ENCODE data around the gene FEZ2.

Gene FEZ2

DNA sequence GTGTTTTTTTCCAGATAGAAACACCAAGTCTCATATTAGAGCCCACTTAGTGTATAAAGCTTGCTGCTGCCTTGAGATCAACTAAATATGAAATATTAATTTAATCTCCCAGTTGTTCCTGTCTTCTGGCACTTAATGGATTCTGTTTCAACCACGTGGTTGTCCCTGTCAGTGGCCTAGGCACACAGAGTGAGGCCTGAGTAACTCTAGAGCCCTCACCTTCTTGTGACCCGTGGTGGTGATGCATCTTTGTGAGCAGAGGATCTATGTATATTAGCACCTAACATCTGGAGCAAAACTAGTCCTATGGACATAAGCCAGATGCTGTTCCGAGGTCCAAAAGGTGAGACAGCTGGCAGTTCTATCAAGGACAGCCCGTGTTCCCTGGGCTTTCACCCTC, 74.8 kb downstream of the FEZ2 start:
- DNase-seq (ENCODE audit: extremely low spot score): no peak
- ChIA-PET POLR2A (no interaction called here), CTCF (no interaction called here)

DNA sequence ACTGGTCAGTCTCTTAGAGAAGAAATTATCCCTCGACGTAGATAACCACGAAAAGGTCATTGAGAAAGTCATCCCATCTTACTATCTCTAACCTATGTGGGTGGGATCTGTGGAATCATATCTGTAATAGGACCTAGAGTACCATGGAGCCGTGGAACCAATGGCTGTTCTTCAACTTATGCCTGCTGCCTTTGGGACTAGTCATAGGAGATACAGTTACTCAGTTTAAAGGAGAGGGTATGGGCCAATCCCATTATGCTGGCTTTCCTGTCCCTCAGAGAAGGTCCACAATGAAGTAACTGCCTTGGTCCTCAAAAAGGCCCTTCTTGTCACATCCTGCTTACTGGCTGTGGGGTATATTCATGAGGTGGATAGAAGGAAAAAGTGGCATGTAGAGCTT, 77.5 kb downstream of the FEZ2 start:
- TF ChIP-seq FOXM1 (IDR thresholded peaks at IDR 0.05; ENCODE audit: borderline replicate concordance): no peak
- no peak for TF ChIP-seq TARDBP (IDR thresholded peaks at IDR 0.05)
- no peak for TF ChIP-seq FOXA1 (IDR thresholded peaks at IDR 0.05)
- no peak for TF ChIP-seq ZNF384 (IDR thresholded peaks at IDR 0.05)
- no peak for TF ChIP-seq NFRKB (IDR thresholded peaks at IDR 0.05)
- TF ChIP-seq L3MBTL2 (conservative IDR thresholded peaks at IDR 0.05): no peak
- TF ChIP-seq, protein P1, sequence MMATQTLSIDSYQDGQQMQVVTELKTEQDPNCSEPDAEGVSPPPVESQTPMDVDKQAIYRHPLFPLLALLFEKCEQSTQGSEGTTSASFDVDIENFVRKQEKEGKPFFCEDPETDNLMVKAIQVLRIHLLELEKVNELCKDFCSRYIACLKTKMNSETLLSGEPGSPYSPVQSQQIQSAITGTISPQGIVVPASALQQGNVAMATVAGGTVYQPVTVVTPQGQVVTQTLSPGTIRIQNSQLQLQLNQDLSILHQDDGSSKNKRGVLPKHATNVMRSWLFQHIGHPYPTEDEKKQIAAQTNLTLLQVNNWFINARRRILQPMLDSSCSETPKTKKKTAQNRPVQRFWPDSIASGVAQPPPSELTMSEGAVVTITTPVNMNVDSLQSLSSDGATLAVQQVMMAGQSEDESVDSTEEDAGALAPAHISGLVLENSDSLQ (IDR thresholded peaks at IDR 0.05): no peak
- TF ChIP-seq SUZ12 (IDR thresholded peaks at IDR 0.05): no peak
- TF ChIP-seq LEF1 (IDR thresholded peaks at IDR 0.05; ENCODE audit: borderline replicate concordance): no peak
- TF ChIP-seq CTBP1 (IDR thresholded peaks at IDR 0.05; ENCODE audit: borderline replicate concordance): no peak
- CTCF ChIA-PET: no interaction called here
- POLR2A ChIA-PET: no interaction called here
- no peak for DNase-seq (ENCODE audit: extremely low spot score)

More for the DNA sequence above, 74.8 kb downstream of the FEZ2 start:
- TF ChIP-seq SP1 (IDR thresholded peaks at IDR 0.05) (no peak), FOXA1 (IDR thresholded peaks at IDR 0.05) (no peak), SUZ12 (IDR thresholded peaks at IDR 0.05) (no peak), FOXM1 (IDR thresholded peaks at IDR 0.05; ENCODE audit: borderline replicate concordance) (no peak), ARNT (IDR thresholded peaks at IDR 0.05) (no peak), ZNF384 (IDR thresholded peaks at IDR 0.05) (no peak)

DNA sequence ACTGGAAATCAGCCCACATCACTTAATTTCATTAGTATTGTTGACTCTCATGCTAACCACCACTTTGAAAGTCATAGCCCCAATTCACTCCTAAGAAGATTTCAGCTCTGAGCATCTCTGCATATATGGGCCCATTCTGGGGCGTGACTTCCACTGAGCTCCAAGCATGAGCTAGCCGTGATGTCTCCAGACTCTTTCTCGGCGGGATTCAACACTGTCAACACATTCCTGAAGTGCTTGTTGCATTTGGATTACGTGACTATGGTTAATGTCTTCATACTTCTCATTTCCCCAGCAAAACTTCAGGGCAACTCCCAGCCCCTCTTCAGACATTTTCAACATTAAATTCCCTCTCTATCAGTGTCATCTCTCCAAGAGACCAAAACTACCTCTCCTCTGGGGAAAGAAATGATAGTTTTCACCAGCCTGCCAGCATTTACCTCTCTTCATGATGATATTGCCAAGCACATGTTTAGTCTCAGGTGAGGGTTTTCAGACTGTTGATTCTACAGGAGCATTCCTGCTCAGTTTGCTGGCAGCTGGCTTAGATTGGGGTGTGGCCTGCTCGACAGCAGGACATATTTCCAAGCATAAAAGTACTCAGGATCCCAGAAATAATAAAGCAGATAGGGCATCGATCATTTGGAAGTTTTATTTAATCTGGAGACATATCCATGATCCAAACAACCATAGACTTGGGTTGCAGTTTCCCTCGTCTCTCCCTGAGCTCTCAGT, 81.7 kb downstream of the FEZ2 start:
- ChIA-PET POLR2A (no interaction called here), CTCF (interaction anchor here (0.7 kb wide), 1 partner anchor 56 kb away, joined by 3 read pairs; no protein-coding TSS in a partner anchor)
- no peak for TF ChIP-seq FOXM1 (IDR thresholded peaks at IDR 0.05; ENCODE audit: borderline replicate concordance)
- TF ChIP-seq TARDBP (IDR thresholded peaks at IDR 0.05): no peak
- TF ChIP-seq, protein P1 (IDR thresholded peaks at IDR 0.05): no peak
- no peak for TF ChIP-seq LEF1 (IDR thresholded peaks at IDR 0.05; ENCODE audit: borderline replicate concordance)
- TF ChIP-seq ZNF384 (IDR thresholded peaks at IDR 0.05): no peak
- no peak for TF ChIP-seq CTBP1 (IDR thresholded peaks at IDR 0.05; ENCODE audit: borderline replicate concordance)
- no peak for TF ChIP-seq BHLHE40 (IDR thresholded peaks at IDR 0.05; ENCODE audit: borderline replicate concordance)
- no peak for TF ChIP-seq FOXK2 (IDR thresholded peaks at IDR 0.05)
- TF ChIP-seq FOXA1 (IDR thresholded peaks at IDR 0.05): no peak
- TF ChIP-seq ELF4 (IDR thresholded peaks at IDR 0.05): no peak
- TF ChIP-seq L3MBTL2 (conservative IDR thresholded peaks at IDR 0.05): no peak
- no peak for TF ChIP-seq NFRKB (IDR thresholded peaks at IDR 0.05)
- no peak for TF ChIP-seq SUZ12 (IDR thresholded peaks at IDR 0.05)
- no peak for TF ChIP-seq ARNT (IDR thresholded peaks at IDR 0.05)
- no peak for TF ChIP-seq SP1 (IDR thresholded peaks at IDR 0.05)
- TF ChIP-seq HDGF (IDR thresholded peaks at IDR 0.05; ENCODE audit: borderline replicate concordance): no peak
- DNase-seq (ENCODE audit: extremely low spot score): no peak

DNA sequence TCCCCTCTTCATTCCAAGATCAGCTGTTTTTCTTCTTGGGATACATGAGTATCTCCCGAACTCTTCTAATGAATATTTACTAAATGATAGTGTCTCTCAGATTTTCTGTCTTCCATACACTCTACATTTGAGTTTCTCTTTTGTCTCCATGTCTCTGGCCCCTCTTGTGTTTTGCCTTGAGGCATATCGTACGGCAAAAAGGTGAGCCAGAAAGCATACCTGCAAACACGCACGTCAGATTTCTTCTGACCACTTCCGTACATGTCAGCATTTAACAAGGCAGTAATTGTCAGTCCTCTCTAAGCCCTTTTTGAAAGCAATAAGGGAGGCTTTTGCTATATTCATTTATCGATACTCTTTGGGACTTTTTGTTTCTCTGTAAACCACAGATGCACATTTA, 82.4 kb downstream of the FEZ2 start:
- TF ChIP-seq TARDBP (IDR thresholded peaks at IDR 0.05) (no peak), CTBP1 (IDR thresholded peaks at IDR 0.05; ENCODE audit: borderline replicate concordance) (no peak), ELF4 (IDR thresholded peaks at IDR 0.05) (no peak), L3MBTL2 (conservative IDR thresholded peaks at IDR 0.05) (no peak), BHLHE40 (IDR thresholded peaks at IDR 0.05; ENCODE audit: borderline replicate concordance) (no peak), ZNF384 (IDR thresholded peaks at IDR 0.05) (no peak), FOXA1 (IDR thresholded peaks at IDR 0.05) (no peak), LEF1 (IDR thresholded peaks at IDR 0.05; ENCODE audit: borderline replicate concordance) (no peak), FOXK2 (IDR thresholded peaks at IDR 0.05) (no peak), SUZ12 (IDR thresholded peaks at IDR 0.05) (no peak), HDGF (IDR thresholded peaks at IDR 0.05; ENCODE audit: borderline replicate concordance) (no peak), ARNT (IDR thresholded peaks at IDR 0.05) (no peak)
- TF ChIP-seq, protein P1 (IDR thresholded peaks at IDR 0.05): no peak
- ChIA-PET POLR2A (no interaction called here), CTCF (interaction anchor here (0.6 to 0.7 kb wide), 2 partner anchors 10 to 55 kb away, joined by 3 read pairs; no protein-coding TSS in a partner anchor)
- DNase-seq (ENCODE audit: extremely low spot score): no peak

DNA sequence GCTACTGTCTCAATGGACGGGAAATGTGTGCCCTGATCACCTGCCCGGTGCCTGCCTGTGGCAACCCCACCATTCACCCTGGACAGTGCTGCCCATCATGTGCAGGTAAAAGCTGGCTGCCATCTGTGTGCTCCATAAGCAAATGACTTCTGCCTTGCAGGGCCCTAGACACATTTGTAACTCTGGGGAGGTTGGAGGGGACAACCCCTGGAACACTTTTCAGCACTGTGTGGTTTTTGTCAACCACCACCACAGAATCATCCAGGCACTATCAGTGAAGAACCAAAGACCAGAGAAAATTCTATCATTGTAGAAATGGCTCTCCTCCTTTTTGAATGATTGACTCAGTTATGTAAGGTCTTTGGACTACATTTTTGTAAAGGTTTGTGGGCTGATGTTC, 84.3 kb downstream of the FEZ2 start:
- CTCF ChIA-PET: no interaction called here
- POLR2A ChIA-PET: no interaction called here
- no peak for DNase-seq (ENCODE audit: extremely low spot score)
- TF ChIP-seq NFRKB (IDR thresholded peaks at IDR 0.05) (no peak), SP1 (IDR thresholded peaks at IDR 0.05) (no peak), ELF4 (IDR thresholded peaks at IDR 0.05) (no peak), TARDBP (IDR thresholded peaks at IDR 0.05) (no peak), LEF1 (IDR thresholded peaks at IDR 0.05; ENCODE audit: borderline replicate concordance) (no peak), L3MBTL2 (conservative IDR thresholded peaks at IDR 0.05) (no peak), FOXA1 (IDR thresholded peaks at IDR 0.05) (no peak), FOXM1 (IDR thresholded peaks at IDR 0.05; ENCODE audit: borderline replicate concordance) (no peak), SUZ12 (IDR thresholded peaks at IDR 0.05) (no peak), ARNT (IDR thresholded peaks at IDR 0.05) (no peak), CTBP1 (IDR thresholded peaks at IDR 0.05; ENCODE audit: borderline replicate concordance) (no peak), BHLHE40 (IDR thresholded peaks at IDR 0.05; ENCODE audit: borderline replicate concordance) (no peak), HDGF (IDR thresholded peaks at IDR 0.05; ENCODE audit: borderline replicate concordance) (no peak), FOXK2 (IDR thresholded peaks at IDR 0.05) (no peak), ZNF384 (IDR thresholded peaks at IDR 0.05) (no peak)
- TF ChIP-seq, protein P1 (IDR thresholded peaks at IDR 0.05): no peak

Data from HEK293T (cell line).